ENCODE results near the gene ASXL1.

ASXL1 gene

GRCh38 chr20:32449890-32450401 lies 91.8 kb downstream of the ASXL1 start:
- H3K4me3 ChIP-seq (ENCODE audit: low read depth, low read length): no peak overlapping the region
- TF ChIP-seq CTCF (IDR thresholded peaks at IDR 0.05; ENCODE audit: low read depth, low read length): no peak
- in situ Hi-C loops (cut with HindIII; ENCODE audit: low sequenced_read_pairs): no loop called here
- DNase-seq (ENCODE audit: low read depth, low spot score): no peak

- DNase-seq (ENCODE audit: low read depth, low spot score): no peak
- in situ Hi-C loops (cut with HindIII; ENCODE audit: low sequenced_read_pairs): no loop called here
- no peak for TF ChIP-seq CTCF (IDR thresholded peaks at IDR 0.05; ENCODE audit: low read depth, low read length)
- H3K4me3 ChIP-seq (ENCODE audit: low read depth, low read length): no peak overlapping the region
Observed at GRCh38 chr20:32450484-32451061, 92.4 kb downstream of the ASXL1 start.

GRCh38 chr20:32451340-32451681 lies 93.2 kb downstream of the ASXL1 start:
- no peak for TF ChIP-seq CTCF (IDR thresholded peaks at IDR 0.05; ENCODE audit: low read depth, low read length)
- no peak overlapping the region for H3K4me3 ChIP-seq (ENCODE audit: low read depth, low read length)
- DNase-seq (ENCODE audit: low read depth, low spot score): no peak
- in situ Hi-C loops (cut with HindIII; ENCODE audit: low sequenced_read_pairs): no loop called here

- peak; percentile 1 for TF ChIP-seq CTCF (IDR thresholded peaks at IDR 0.05; ENCODE audit: low read depth, low read length)
- no peak overlapping the region for H3K4me3 ChIP-seq (ENCODE audit: low read depth, low read length)
- DNase-seq (ENCODE audit: low read depth, low spot score): no peak
- in situ Hi-C loops (cut with HindIII; ENCODE audit: low sequenced_read_pairs): no loop called here
Observed at GRCh38 chr20:32451682-32452461, 93.7 kb downstream of the ASXL1 start.

GRCh38 chr20:32452776-32453466 lies 94.8 kb downstream of the ASXL1 start:
- TF ChIP-seq CTCF (IDR thresholded peaks at IDR 0.05; ENCODE audit: low read depth, low read length): no peak
- no peak overlapping the region for H3K4me3 ChIP-seq (ENCODE audit: low read depth, low read length)
- in situ Hi-C loops (cut with HindIII; ENCODE audit: low sequenced_read_pairs): no loop called here
- no peak for DNase-seq (ENCODE audit: low read depth, low spot score)

- no peak for TF ChIP-seq CTCF (IDR thresholded peaks at IDR 0.05; ENCODE audit: low read depth, low read length)
- in situ Hi-C loops (cut with HindIII; ENCODE audit: low sequenced_read_pairs): no loop called here
- H3K4me3 ChIP-seq (ENCODE audit: low read depth, low read length): no peak overlapping the region
- DNase-seq (ENCODE audit: low read depth, low spot score): no peak
Observed at GRCh38 chr20:32453467-32454163, 95.5 kb downstream of the ASXL1 start.
